HG02852 (cell line): ENCODE data around the gene BRME1.
"Not testable (repeated sequence)": the region's sequence is repeated elsewhere in the genome, so short reads cannot be mapped to it uniquely, and the experiment has no call there.

ENCODE experiments used
- ATAC-seq: cut with Tn5 transposase; IDR thresholded peaks from one replicate; pipeline ENCODE4 v1.9.1; 2021; ENCODE audit warnings: mild to moderate bottlenecking, moderate library complexity; ENCODE audit not compliant: unreplicated experiment

BRME1 gene

GRCh38 chr19:13868663-13869062 lies 37.3 kb downstream of the BRME1 start:
- no peak for ATAC-seq

DNA sequence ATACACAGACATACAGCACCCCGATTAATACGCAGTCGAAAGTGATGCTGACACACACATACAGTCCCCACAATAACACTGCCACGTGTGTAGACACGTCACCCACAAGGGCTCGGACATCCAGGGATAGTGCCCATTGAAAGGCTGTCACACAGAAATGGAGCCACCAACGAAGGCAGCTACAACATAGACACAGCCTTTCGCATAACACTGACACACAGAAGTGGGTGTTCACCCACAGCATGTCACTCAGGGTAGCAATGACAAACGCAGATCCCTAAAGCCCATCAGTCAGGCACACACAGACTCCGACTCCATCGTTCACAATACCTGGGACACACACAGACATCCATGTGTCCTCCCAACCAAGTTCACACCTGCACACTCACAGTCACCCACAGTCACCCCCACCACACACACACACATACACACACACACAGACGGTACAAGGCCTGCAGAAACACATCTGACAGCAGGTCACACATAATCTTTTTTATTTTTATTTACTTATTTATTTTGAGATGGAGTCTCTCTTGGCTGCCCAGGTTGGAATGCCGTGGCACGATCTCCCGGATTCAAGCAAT lies 39.4 kb downstream of the BRME1 start:
- ATAC-seq = no peak

DNA sequence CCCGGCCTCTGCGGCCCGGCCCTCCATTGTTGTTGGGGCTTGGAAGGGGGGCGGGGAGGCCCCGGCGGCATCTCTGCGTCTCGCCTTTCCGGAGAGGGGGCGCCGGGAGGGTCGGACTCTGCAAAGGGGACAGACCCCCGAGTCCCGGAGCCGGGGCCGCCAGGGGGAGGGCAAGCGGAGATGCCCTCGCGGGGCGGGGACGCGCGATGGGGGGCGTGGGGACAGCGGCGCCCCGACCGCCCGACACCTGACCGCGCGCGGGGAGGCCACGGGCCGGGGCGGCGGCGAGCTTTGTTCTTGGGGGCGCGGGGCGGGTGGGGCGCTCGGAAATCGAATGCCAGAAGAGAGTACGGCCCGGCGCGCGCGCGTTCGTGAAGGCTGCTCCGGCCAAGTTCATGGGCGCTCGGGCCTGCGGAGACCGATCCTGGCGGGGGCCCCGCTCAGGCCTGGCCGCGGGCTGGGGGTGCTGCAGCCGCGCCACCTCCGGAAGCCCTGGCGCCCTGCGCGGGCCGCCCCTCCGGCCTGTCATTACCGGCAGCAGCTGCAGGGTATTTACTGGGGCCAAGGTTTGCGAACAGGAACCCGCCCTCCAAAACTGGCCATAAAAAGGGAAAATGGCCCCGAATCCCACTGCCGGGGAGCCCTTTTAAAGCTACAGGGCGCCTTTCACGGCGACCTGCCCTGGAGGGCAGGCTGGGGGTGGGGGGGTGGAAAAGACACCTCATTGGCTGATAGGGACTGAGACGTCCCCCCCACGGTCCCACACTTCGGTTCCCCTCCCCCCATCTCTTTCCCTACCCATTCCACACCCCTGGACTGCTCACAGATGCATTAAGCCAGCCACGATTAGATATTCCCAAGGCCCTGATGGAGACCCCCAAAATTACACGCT lies 40.1 kb downstream of the BRME1 start:
- no peak for ATAC-seq

DNA sequence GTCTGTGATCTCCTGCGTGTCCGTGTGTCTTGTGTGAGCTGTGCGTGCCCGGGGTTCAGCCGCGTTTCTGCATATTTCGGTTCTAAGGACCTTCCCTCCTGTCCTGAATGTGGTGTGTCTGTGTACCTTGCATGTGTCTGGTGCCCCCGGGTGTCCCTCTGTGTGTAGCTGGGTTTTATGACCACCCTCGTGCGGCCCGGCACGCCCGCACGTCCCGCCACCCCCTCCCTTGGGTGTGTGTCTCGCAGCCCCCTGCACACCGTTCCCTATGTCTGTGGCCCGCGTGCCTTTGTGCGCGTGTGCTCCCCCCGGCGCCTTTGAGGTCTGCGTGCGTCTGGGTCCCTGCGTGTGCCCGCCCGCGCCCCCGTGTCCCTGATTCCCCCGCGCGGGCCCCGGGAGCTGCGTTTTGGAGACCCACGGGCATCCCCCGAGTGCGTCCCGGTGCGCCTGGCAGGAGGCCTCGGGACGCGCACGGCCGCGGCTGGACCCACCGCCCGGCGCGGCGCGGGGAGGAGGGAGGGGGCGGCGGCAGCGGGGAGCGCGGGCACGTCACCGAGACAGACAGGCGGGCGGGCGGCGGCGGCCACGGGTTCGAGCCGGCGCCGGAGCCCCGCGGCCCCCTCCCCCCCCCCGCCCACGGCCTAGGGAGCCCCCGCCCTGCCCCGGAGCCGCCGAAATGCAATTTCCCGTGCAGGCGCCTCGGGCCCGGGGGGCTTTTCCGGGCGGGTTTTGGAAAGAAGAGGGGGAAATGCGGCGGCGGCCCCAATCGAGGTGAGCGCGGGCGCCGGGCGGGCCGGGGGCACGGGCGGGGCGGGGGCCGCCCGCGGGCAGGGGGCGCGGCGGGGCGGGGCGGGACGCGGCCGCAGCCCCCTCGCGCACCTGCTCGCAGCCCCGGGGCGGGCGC lies 41.0 kb downstream of the BRME1 start:
- no peak for ATAC-seq

GRCh38 chr19:13864046-13864666 lies 41.8 kb downstream of the BRME1 start:
- ATAC-seq = no peak

DNA sequence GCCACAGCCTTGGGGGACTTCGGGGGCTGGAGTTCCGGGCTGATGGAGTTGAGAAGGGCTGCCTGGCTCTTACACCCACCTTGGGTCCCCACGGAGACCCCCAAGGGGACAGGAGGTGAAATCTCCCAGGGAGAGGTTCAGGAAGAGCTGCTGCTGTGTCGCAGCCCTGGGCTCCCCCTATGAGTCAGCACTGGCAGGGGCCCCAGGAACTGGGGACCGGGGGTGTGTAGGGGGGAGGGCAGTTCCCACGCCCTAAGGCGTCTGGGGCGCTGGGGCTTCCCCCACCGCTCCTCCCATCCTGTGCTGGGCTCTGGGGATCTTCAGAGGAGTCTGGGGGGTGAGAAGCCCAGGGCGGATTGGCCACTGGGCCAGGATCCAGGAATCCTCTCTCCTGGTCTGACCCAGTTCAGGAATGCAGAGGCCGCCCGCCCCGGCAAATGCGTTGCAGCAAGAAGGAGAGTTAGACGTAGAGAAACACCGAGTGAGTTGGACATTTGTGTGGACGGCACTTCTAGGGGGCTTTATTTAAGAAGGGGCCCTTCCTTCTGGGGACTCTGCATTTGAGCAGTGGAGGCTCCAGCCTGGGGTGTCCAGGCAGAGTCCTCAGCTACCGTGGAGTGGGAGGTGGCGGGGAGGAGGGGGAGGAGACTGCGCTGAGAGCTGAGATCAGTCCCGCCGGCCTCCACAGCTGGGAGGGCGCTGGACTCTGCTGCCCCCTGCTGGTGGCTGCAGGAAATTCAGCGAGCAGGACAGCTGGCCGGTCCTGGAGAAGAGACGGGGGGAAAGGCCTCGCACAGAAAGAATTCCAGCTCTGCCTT lies 44.0 kb downstream of the BRME1 start:
- peak; percentile 70 for ATAC-seq

GRCh38 chr19:13861392-13861713 lies 44.6 kb downstream of the BRME1 start:
- peak; percentile 27 for ATAC-seq

DNA sequence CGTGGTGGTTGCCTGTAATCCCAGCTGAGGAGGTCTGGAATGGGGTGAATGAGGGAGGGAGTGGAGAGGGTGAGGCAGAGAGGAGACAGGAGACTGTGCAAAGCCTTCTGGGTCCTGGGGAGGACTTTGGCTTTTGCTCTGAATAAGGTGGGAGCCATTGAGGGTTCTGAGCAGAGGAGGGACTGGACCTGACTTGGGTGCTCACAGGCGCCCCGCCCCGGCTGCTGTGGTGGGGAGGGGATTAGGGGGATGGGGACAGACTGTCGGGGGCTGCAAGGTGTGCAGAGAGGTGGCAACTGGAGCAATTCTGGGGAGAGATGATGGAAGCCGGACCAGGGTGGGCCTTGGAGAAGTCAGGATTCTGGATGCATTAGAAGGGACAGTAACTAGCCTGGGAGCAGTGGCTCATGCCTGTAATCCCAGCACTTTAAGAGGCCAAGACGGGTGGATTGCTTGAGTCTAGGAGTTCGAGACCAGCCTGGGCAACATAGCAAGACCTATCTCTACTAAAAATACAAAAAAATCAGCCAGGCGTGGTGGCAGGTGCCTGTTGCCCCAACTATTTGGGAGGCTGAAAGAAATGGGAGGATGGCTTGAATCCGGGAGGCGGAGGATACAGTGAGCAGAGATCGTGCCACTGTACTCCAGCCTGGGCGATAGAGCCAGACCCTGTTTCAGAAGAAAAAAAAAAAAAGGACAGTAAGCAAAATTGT lies 45.1 kb downstream of the BRME1 start:
- no peak for ATAC-seq

DNA sequence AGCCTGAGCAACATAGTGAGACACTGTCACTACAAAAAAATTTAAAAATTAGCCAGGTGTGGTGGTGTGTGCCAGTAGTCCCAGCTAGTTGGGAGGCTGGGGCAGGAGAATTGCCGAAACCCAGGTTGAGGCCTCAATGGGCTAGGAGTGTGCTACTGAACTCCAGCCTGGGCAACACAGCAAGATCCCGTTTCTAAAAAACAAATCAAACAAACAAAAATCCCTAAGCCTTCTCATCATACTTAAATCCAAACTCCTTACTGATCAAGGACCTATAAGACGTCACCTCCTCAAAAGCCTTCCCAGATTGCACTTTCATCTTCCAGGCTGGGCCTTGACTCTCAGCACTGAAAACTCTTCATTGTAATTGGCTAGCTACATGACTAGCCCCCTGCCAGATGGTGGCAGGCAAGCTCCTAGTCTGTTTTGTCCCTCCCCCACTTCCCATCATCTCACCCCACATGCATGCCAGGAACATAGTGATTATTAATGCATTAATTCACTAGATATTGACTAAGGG lies 46.5 kb downstream of the BRME1 start:
- no peak for ATAC-seq

DNA sequence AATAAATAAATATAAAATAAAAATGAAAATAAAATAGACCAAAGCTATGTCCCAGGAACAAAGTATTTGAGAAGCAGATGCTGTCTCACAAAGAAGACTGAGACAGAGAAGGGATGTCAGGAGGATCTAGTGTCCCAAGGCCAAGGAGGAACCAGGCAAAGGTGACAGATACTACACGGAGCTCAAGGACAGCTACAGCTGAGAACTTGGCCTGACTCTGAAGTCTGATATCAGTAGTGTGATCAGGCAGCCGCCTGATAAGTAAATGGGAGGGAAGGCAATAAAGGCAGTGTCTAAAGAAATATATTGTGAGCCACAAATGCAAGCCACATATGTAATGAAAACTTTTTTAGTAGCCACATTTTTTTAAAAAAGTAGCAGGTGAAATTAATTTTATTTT lies 49.4 kb downstream of the BRME1 start:
- no peak for ATAC-seq

DNA sequence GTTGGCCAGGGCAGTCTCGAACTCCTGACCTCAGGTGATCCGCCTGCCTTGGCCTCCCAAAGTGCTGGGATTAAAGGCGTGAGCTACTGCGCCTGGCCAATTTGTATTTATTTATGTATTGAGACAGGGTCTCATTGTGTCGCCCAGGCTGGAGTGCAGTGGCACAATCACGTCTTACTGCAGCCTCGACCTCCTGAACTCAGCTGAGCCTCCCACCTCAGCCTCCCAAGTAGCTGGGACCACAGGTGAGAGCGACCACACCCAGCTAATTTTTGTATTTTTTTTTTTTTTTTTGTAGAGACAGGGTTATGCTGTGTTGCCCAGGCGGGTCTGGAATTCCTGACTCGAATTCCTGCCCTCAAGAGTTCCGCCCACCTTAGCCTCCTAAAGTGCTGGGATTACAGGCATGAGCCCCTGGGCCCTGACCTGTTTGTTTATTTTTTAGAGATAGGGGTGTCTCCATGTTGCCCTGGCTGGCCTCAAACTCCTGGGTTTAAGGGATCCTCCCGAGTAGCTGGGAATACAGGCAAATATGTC lies 53.7 kb downstream of the BRME1 start:
- not testable (repeated sequence) for ATAC-seq

DNA sequence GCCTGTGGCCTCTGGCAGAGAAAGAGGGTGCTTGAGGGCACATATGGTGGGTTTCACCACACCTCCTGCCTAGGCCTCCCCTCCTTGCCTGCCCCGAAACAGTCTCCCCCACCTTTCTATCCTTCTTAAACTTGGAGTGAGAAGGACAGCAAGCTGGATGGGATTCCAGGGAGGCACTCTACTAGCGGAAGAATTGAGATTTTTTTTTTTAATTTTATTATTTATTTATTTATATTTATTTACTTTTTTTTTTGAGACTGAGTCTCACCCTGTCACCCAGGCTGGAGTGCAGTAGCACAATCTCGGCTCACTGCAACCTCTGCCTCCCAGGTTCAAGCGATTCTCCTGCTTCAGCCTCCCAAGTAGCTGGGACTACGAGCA lies 54.2 kb downstream of the BRME1 start:
- ATAC-seq = not testable (repeated sequence)

DNA sequence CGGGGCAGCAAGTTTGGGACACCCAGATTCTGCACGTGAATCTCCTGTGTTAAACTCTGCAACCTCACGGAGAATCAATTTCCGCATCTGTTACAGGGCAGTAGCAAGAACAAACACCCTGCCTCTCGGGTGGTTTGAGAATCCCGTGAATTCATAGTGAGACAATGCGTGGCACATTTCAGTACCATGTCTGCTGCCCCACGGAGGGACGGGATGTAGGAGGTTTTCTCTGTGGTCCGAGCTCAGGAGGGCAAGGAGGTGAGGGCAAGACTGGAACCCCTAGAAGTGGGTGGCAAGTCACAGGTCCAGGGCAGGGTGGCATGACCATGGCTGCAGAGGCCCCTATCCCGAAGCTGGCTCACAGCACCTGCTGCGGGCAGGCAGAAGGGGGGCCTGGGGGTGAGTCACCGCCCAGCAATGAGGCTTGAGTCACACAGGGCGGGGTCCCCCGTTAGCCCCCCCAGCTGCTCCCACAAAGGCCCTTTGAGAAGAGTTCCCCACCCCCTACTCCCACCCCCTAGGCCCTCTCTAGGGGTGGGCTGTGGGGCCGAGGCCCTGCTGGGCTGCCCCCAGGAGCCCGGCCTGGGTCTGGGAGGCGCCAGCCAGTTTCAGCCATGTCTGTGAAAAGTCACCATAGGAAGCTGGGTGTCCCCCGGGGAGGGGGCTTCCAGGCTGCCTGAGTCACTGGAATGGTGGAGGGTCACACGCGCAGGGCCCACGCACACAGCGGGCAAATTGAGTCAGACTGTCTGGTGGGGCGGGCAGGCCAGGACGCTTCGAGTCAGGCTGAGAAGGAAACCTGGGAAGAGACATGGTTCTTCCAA lies 54.8 kb downstream of the BRME1 start:
- no peak for ATAC-seq

DNA sequence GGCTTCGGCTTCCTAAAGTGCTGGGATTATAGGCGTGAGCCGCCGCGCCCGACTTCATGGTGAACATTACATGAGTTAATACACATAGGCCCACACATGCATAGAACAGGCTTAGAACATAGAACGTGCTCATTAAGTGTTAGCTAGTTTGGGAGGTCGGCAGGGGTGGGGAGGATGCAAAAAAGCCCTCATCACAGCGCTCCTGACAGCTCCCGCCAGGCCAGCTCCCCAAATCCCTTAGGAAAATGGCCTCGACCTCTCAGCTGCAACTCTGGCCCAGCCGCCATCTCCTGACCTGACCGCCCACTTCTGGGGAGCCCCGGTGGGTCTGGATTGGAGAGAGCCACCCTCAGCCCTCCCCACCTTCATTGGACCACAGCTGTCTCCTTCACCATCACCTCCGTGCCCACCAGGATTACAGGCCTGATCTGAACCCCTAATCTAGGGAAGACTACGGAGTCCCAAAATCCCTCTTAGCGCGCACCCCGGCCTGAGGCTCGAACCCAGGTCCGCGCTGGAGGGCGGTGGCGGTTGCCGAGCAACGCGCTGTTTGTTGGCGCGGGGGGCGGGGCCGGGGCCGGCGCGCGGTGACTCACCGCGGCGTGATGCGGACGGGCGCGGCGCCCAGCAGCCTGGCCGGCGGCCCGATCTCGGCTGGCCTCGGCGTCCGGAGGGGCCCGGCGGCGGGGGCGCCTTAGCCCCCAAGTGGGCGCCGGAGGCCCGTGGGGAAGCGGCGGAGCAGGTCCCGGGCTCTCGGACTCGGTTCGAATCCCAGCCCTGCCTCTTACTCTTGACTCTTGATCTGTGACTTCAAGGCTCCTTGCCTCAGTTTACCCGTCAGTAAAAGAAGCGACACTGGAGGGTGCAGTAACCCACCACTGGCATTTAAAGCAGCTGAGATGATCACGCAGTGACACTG lies 55.7 kb downstream of the BRME1 start:
- ATAC-seq = no peak

- no peak for ATAC-seq
Measured at GRCh38 chr19:13848798-13849676, 56.9 kb downstream of the BRME1 start.

DNA sequence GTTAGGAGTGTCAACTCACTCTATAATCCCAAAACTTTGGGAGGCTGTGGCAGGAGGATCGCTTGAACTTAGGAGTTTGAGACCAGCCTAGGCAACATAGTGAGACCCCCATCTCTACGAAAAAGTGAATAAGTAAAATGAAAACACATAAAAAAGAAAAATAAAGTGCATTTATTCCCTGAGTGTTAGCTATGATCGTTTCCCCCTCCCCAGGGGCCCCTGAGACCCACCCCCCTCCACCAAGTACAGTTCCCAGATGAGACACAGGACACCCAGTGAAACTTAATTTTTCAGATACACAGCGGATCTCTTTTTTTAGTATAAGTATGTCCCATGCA lies 57.6 kb downstream of the BRME1 start:
- no peak for ATAC-seq
